Spleen (tissue), 7 donors: ENCODE measurements around the gene TTC27.

Experiments used
- POLR2A ChIP-seq, 3 donors: fragments of 450-650 bp; IDR thresholded peaks; one replicate each; pipeline ENCODE4 v1.5.1; 2017; ENCODE audit warnings: antibody characterized with exemption in 3 of 3, mild to moderate bottlenecking in 1 of 3
- TF ChIP-seq, protein P1 (sequence below), 11 experiments: fragments of 200-600 bp in 7 of 11; fragments of 450-650 bp in 4 of 11; sonication (generic) in 4 of 11; IDR thresholded peaks in 8 of 11; conservative IDR thresholded peaks in 3 of 11; 1 replicate in 7 of 11; 2 replicates in 4 of 11; pipeline versions ENCODE4 v1.4.0 to v1.8.0; 2016 to 2021; ENCODE audit warnings: antibody characterized with exemption in 11 of 11, inconsistent platforms in 4 of 11, mild to moderate bottlenecking in 1 of 11
- donor health status: DM: no; HTN: no; CAD: no; lungs with moderate emphysema.
- donor health status: DM: no; HTN: no; CAD: no.
- donor health status: DM: no; HTN: no; CAD: no.

DNA sequence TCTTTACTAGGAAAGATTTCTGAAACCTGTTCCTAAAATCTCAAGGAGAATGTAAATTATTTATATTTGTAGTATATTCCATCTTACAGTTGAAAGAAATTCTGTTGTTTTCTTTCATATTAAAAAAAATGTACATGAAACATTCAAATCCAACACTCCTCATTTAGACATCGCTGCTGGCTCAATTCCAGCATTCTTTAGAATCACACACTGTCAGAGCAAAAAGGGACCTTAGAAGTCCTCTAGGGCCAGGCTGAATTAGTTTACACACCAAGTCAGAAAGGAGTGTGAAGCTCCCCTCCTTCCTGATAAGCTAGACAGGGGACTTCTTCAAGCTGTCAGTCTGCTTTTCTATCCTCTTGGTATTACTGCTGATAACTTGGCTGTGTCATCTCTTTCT, 160.3 kb downstream of the TTC27 start:
- TF ChIP-seq, protein P1, sequence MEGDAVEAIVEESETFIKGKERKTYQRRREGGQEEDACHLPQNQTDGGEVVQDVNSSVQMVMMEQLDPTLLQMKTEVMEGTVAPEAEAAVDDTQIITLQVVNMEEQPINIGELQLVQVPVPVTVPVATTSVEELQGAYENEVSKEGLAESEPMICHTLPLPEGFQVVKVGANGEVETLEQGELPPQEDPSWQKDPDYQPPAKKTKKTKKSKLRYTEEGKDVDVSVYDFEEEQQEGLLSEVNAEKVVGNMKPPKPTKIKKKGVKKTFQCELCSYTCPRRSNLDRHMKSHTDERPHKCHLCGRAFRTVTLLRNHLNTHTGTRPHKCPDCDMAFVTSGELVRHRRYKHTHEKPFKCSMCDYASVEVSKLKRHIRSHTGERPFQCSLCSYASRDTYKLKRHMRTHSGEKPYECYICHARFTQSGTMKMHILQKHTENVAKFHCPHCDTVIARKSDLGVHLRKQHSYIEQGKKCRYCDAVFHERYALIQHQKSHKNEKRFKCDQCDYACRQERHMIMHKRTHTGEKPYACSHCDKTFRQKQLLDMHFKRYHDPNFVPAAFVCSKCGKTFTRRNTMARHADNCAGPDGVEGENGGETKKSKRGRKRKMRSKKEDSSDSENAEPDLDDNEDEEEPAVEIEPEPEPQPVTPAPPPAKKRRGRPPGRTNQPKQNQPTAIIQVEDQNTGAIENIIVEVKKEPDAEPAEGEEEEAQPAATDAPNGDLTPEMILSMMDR (IDR thresholded peaks at IDR 0.05 in 8 of 11, conservative IDR thresholded peaks at IDR 0.05 in 3 of 11), result no peak
- no peak for TF ChIP-seq POLR2A (IDR thresholded peaks at IDR 0.05)
